ENCODE measurements around the gene UGDH. TPM values are rescaled to one million over a fixed set of nuclear protein-coding genes. Genes with fewer than 3 reads are reported as not detected.

The UGDH gene
- total and polyA plus RNA-seq, 10 of the 15 experiments (the other 5 are each of a cell fraction or from before 2014, with no cell fraction given): 11.1 to 60.3 (median 26.8) TPM

DNA sequence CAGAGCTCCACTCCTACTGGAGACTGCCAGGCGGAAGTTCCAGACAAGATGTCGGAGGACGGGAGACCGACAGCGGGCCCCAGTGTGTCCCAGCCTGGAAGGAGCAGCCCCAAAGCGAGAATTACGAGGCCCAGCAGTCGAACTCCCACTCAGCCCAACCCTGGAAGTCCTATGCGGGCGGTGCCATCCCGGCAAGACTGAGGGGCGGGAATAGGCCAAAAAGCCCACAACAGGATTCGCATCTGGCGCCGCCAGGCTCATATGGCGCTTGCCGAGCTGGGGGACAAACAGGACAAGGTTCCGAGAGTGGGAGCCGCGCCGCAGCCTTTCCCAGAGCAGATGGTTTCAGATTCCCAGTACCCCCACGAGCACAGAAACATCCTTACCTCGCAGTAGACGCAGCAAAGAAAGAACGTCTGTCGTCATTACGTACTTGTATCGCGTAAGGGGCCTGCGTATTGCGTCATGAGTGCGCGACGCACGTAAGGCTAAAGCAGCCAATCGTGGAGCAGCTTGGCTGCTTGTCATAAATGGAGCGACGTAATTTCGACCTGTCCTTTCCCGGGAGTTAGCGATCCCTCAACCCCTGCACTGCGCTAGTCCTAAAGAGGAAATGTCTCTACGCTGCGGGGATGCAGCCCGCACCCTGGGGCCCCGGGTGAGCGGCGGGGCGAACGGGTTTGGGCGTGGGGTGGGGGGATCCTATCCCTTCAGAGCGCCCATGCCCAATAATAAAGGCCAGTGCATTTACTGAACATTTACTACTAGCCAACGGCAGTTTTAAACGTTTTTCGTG is 68.5 kb downstream of the UGDH start, which contains the start of the genes LIAS and RPL9 (continued):
- TF ChIP-seq, protein P1, sequence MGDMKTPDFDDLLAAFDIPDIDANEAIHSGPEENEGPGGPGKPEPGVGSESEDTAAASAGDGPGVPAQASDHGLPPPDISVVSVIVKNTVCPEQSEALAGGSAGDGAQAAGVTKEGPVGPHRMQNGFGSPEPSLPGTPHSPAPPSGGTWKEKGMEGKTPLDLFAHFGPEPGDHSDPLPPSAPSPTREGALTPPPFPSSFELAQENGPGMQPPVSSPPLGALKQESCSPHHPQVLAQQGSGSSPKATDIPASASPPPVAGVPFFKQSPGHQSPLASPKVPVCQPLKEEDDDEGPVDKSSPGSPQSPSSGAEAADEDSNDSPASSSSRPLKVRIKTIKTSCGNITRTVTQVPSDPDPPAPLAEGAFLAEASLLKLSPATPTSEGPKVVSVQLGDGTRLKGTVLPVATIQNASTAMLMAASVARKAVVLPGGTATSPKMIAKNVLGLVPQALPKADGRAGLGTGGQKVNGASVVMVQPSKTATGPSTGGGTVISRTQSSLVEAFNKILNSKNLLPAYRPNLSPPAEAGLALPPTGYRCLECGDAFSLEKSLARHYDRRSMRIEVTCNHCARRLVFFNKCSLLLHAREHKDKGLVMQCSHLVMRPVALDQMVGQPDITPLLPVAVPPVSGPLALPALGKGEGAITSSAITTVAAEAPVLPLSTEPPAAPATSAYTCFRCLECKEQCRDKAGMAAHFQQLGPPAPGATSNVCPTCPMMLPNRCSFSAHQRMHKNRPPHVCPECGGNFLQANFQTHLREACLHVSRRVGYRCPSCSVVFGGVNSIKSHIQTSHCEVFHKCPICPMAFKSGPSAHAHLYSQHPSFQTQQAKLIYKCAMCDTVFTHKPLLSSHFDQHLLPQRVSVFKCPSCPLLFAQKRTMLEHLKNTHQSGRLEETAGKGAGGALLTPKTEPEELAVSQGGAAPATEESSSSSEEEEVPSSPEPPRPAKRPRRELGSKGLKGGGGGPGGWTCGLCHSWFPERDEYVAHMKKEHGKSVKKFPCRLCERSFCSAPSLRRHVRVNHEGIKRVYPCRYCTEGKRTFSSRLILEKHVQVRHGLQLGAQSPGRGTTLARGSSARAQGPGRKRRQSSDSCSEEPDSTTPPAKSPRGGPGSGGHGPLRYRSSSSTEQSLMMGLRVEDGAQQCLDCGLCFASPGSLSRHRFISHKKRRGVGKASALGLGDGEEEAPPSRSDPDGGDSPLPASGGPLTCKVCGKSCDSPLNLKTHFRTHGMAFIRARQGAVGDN (IDR thresholded peaks at IDR 0.05): peak; percentile 76
- TF ChIP-seq GABPA (IDR thresholded peaks at IDR 0.05; ENCODE audit: low read depth) (no peak), TCF7 (IDR thresholded peaks at IDR 0.05; ENCODE audit: borderline replicate concordance) (no peak), NFYB (IDR thresholded peaks at IDR 0.05; ENCODE audit: insufficient read depth, low read depth, low read length) (peak; percentile 90), ZNF274 (IDR thresholded peaks at IDR 0.05; ENCODE audit: insufficient read depth, insufficient read length) (no peak), PAX8 (IDR thresholded peaks at IDR 0.05) (no peak), MYC (IDR thresholded peaks at IDR 0.05; ENCODE audit: insufficient read depth, insufficient read length, insufficient replicate concordance, low read length, severe bottlenecking) (peak; percentile 97), MTA3 (IDR thresholded peaks at IDR 0.05; ENCODE audit: borderline replicate concordance, low read length) (no peak), SPI1 (IDR thresholded peaks at IDR 0.05; ENCODE audit: borderline replicate concordance, insufficient read depth, low read depth, low read length) (no peak), NFYA (IDR thresholded peaks at IDR 0.05; ENCODE audit: borderline replicate concordance, low read depth, low read length) (no peak; the same call in 1 of the 2 replicates), HDAC6 (IDR thresholded peaks at IDR 0.05; ENCODE audit: unreplicated experiment) (peak; percentile 70), NR2C1 (IDR thresholded peaks at IDR 0.05) (no peak), BACH1 (IDR thresholded peaks at IDR 0.05; ENCODE audit: borderline replicate concordance) (peak; percentile 69; the same call in 1 of the 2 replicates), RFX5 (IDR thresholded peaks at IDR 0.05; ENCODE audit: low read depth, low read length) (peak; percentile 79; the same call in 1 of the 2 replicates), ZNF207 (IDR thresholded peaks at IDR 0.05; ENCODE audit: borderline replicate concordance) (no peak), BCL11A (IDR thresholded peaks at IDR 0.05; ENCODE audit: low read depth, low read length) (no peak), ZNF24 (IDR thresholded peaks at IDR 0.05) (no peak), NFXL1 (IDR thresholded peaks at IDR 0.05; ENCODE audit: borderline replicate concordance) (no peak), POLR2A (IDR thresholded peaks at IDR 0.05; ENCODE audit: low read depth, low read length) (peak; percentile 99)
- TF ChIP-seq, protein P2, sequence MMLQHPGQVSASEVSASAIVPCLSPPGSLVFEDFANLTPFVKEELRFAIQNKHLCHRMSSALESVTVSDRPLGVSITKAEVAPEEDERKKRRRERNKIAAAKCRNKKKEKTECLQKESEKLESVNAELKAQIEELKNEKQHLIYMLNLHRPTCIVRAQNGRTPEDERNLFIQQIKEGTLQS (IDR thresholded peaks at IDR 0.05; ENCODE audit: borderline replicate concordance, extremely low read depth, low read depth, low read length): peak; percentile 82; the same call in 1 of the 2 replicates
- TF ChIP-seq, protein P3, sequence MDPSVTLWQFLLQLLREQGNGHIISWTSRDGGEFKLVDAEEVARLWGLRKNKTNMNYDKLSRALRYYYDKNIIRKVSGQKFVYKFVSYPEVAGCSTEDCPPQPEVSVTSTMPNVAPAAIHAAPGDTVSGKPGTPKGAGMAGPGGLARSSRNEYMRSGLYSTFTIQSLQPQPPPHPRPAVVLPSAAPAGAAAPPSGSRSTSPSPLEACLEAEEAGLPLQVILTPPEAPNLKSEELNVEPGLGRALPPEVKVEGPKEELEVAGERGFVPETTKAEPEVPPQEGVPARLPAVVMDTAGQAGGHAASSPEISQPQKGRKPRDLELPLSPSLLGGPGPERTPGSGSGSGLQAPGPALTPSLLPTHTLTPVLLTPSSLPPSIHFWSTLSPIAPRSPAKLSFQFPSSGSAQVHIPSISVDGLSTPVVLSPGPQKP (IDR thresholded peaks at IDR 0.05; ENCODE audit: low read depth, low read length): no peak; the same call in 1 of the 2 replicates
- TF ChIP-seq, protein P4, sequence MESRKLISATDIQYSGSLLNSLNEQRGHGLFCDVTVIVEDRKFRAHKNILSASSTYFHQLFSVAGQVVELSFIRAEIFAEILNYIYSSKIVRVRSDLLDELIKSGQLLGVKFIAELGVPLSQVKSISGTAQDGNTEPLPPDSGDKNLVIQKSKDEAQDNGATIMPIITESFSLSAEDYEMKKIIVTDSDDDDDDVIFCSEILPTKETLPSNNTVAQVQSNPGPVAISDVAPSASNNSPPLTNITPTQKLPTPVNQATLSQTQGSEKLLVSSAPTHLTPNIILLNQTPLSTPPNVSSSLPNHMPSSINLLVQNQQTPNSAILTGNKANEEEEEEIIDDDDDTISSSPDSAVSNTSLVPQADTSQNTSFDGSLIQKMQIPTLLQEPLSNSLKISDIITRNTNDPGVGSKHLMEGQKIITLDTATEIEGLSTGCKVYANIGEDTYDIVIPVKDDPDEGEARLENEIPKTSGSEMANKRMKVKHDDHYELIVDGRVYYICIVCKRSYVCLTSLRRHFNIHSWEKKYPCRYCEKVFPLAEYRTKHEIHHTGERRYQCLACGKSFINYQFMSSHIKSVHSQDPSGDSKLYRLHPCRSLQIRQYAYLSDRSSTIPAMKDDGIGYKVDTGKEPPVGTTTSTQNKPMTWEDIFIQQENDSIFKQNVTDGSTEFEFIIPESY (IDR thresholded peaks at IDR 0.05): no peak

Measured in GM12878 (cell line).